ENCODE results near the gene SYNRG. TPM values are rescaled to one million over a fixed set of nuclear protein-coding genes. Genes with fewer than 3 reads are reported as not detected.
"Not testable (repeated sequence)": the region's sequence is repeated elsewhere in the genome, so short reads cannot be mapped to it uniquely, and the experiment has no call there.

The SYNRG gene
- total RNA-seq (ENCODE audit: insufficient read depth, low replicate concordance), result 14.4 TPM

- DNase-seq (ENCODE audit: low spot score), result peak; percentile 98
These were observed at the start of gene SYNRG for GRCh38 chr17:37609170-37610040. Gene SYNRG, minus strand, starts transcription at chr17:37609418. Its CDS starts 63 bp downstream, at chr17:37609355.

GRCh38 chr17:37657202-37657601 is 48.0 kb upstream of the SYNRG start:
- DNase-seq (ENCODE audit: low spot score), result no peak

- no peak for DNase-seq (ENCODE audit: low spot score)
These were observed 42.6 kb upstream of the SYNRG start for GRCh38 chr17:37651849-37652248.

GRCh38 chr17:37650419-37651003 is 41.3 kb upstream of the SYNRG start:
- DNase-seq (ENCODE audit: low spot score), result peak; percentile 40

- DNase-seq (ENCODE audit: low spot score), result no peak
These were observed 39.3 kb upstream of the SYNRG start for GRCh38 chr17:37648555-37648954.

- no peak for DNase-seq (ENCODE audit: low spot score)
These were observed 38.6 kb upstream of the SYNRG start for GRCh38 chr17:37647856-37648255.

GRCh38 chr17:37643869-37644268 is 34.7 kb upstream of the SYNRG start:
- DNase-seq (ENCODE audit: low spot score), result peak; percentile 14

- DNase-seq (ENCODE audit: low spot score), result peak; percentile 96
These were observed 34.0 kb upstream of the SYNRG start, which contains the start of gene DDX52 for GRCh38 chr17:37643118-37643766. Gene DDX52, minus strand, starts transcription at chr17:37643446. Its CDS starts 26 bp downstream, at chr17:37643420.

- DNase-seq (ENCODE audit: low spot score), result no peak
These were observed 33.5 kb upstream of the SYNRG start for GRCh38 chr17:37642681-37643080.

- DNase-seq (ENCODE audit: low spot score), result no peak
These were observed 30.8 kb upstream of the SYNRG start for GRCh38 chr17:37640015-37640414.

GRCh38 chr17:37637956-37638355 is 28.7 kb upstream of the SYNRG start:
- no peak for DNase-seq (ENCODE audit: low spot score)

GRCh38 chr17:37616430-37616829 is 7.2 kb upstream of the SYNRG start:
- not testable (repeated sequence) for DNase-seq (ENCODE audit: low spot score)

- no peak for DNase-seq (ENCODE audit: low spot score)
These were observed 5.6 kb upstream of the SYNRG start for GRCh38 chr17:37614823-37615222.

- no peak for DNase-seq (ENCODE audit: low spot score)
These were observed 5.2 kb upstream of the SYNRG start for GRCh38 chr17:37614391-37614790.

- DNase-seq (ENCODE audit: low spot score), result no peak
These were observed 1.8 kb upstream of the SYNRG start for GRCh38 chr17:37610971-37611370.

GRCh38 chr17:37610041-37610420 is 813 bp upstream of the SYNRG start:
- DNase-seq (ENCODE audit: low spot score), result not testable (repeated sequence)

- peak; percentile 73 for DNase-seq (ENCODE audit: low spot score)
These were observed 658 bp downstream of the SYNRG start for GRCh38 chr17:37608351-37609169.

- no peak for DNase-seq (ENCODE audit: low spot score)
These were observed 1.4 kb downstream of the SYNRG start for GRCh38 chr17:37607637-37608331.

GRCh38 chr17:37605813-37606505 is 3.3 kb downstream of the SYNRG start:
- DNase-seq (ENCODE audit: low spot score), result no peak

GRCh38 chr17:37605081-37605480 is 4.1 kb downstream of the SYNRG start:
- no peak for DNase-seq (ENCODE audit: low spot score)
